Measurements from ENCODE around the gene CCDC152.
"Not testable (repeated sequence)": the region's sequence is repeated elsewhere in the genome, so short reads cannot be mapped to it uniquely, and the experiment has no call there.

CCDC152 gene

DNA sequence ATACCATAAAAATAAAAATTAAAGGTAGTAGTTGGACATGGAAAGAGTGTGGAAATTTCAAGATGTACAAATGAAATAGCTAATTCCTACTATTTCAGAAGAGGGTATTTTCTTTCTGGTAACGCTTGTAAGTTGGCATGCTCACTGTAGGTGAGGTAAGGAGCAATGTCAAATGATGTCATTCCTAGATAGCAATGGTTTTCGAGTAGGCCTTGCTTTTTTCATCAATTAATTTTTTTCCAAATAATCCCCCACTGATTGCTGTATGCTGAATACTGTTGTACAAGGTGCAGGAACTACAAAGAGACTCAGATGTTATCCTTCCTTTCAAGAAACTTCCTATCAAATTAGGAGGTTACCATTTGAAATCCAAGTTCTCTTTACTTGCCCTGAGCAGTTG is 56.0 kb downstream of the CCDC152 start:
- DNase-seq (ENCODE audit: low spot score): no peak

GRCh38 chr5:42813533-42813932 is 56.9 kb downstream of the CCDC152 start:
- DNase-seq (ENCODE audit: low spot score): no peak

GRCh38 chr5:42816546-42816945 is 59.9 kb downstream of the CCDC152 start:
- DNase-seq (ENCODE audit: low spot score): not testable (repeated sequence)

GRCh38 chr5:42819745-42820144 is 63.1 kb downstream of the CCDC152 start:
- DNase-seq (ENCODE audit: low spot score): no peak

DNA sequence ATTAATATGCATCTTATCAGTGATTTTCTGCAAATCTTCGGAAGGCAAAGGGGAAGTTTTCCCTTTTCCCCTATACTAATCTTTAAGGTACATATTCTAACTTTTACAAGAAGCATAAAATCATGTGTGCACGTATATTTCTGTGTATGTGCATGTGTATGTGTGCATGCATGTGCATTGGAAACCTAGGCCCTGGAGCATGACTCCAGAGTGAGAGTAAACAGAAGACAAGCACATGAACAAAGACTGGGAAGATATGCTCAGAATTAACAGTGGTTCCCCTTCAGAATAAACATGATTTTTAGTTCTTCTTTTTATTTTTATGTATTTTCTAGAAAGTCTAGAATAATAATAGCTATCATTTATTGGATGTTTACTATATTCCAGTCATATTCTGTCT is 65.9 kb downstream of the CCDC152 start:
- no peak for DNase-seq (ENCODE audit: low spot score)

- no peak for DNase-seq (ENCODE audit: low spot score)
These were observed 67.8 kb downstream of the CCDC152 start for GRCh38 chr5:42824347-42824976.

GRCh38 chr5:42825422-42826148 is 69.0 kb downstream of the CCDC152 start:
- DNase-seq (ENCODE audit: low spot score): no peak

DNA sequence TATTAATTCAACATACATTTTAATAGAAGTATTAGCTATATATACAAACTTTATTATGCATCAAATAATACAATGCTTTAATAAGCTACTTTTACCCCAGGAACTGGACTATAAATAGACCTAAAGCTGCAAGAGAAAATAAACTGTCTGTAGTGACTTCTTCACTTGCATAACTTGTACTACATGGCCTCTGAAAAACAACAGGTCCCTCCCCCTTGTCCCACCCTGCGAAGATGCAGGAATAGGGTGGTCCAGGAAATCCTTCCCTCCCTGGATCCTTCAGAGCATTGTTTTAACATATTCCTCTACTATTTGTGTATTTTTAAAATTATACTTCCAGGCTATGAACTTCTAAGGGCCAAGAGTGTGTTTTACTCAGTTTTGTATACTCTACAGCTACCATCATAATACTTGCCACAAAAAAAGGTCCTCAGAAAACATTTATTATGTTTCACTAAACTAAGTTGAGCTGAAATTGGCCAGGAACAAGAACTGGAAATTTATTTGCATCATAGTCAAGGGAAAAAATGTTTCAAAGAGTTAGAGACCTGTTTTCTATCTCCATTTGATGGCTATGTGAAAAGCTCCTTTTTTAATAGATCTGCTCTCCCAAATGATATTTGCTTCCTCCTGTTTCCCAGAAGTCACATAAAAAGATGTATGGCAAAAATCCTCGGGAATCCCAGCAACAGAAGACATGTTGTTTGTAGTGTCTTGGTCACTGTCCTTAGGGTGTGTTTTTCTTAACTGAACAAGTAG is 70.3 kb downstream of the CCDC152 start:
- DNase-seq (ENCODE audit: low spot score): no peak

DNA sequence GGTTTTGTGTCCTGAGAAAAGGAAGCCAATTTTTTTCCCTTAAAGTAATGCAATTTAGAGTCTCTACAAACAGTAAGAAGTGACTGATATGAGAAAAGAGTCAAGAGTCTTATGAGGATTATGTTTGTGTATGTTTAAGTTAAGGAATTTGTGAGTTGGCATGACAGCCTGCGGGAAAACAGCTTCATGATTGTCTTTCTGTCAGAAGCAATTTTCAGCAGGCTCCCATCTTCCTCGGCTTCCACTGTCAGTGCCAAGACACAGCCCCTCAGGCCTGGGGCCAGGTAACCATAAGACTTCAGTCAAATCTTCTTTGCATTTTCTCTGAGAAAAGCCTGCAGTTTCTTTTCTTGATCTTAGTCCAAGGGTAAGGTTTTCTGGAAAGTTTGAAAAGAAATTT is 72.1 kb downstream of the CCDC152 start:
- no peak for DNase-seq (ENCODE audit: low spot score)

GRCh38 chr5:42830924-42831323 is 74.3 kb downstream of the CCDC152 start:
- DNase-seq (ENCODE audit: low spot score): no peak

GRCh38 chr5:42832060-42832459 is 75.4 kb downstream of the CCDC152 start:
- DNase-seq (ENCODE audit: low spot score): no peak

GRCh38 chr5:42836070-42836769 is 79.6 kb downstream of the CCDC152 start:
- DNase-seq (ENCODE audit: low spot score): no peak

GRCh38 chr5:42837601-42838000 is 81.0 kb downstream of the CCDC152 start:
- DNase-seq (ENCODE audit: low spot score): no peak

GRCh38 chr5:42839196-42839595 is 82.6 kb downstream of the CCDC152 start:
- no peak for DNase-seq (ENCODE audit: low spot score)

GRCh38 chr5:42840269-42840668 is 83.7 kb downstream of the CCDC152 start:
- no peak for DNase-seq (ENCODE audit: low spot score)

- no peak for DNase-seq (ENCODE audit: low spot score)
These were observed 84.4 kb downstream of the CCDC152 start for GRCh38 chr5:42840842-42841567.

DNA sequence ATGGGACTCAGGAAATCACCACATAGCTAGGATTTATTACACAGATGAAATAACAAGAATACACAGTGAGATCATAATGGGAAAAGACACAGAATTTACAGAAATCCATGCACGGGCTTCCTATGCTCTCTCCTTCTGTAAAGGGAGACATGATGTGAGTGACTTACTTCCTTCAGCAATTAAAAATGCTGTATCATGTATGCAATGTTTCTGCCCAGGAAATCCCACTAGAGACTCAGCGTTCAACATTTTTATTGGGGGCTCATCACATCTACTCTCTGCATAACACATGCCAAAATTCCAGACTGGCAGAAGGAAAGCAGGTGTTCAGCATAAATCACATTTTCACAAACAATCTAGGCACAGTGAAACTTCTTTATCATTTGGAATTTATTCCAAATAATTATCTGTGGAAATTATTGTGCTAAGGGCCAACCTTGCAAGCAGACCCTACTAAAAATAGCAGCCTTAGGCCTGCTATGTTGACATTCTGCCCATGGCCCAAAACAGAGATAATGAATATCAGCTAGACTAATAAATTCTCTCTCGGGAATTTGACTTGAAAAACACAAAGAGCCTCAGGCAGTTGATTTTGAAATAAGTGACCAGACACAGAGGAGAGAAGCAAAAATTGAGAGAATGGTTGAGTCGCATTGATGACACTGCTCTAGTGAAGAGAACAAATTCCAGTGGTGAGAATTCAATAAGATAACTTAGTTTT is 86.5 kb downstream of the CCDC152 start:
- DNase-seq (ENCODE audit: low spot score): no peak

DNA sequence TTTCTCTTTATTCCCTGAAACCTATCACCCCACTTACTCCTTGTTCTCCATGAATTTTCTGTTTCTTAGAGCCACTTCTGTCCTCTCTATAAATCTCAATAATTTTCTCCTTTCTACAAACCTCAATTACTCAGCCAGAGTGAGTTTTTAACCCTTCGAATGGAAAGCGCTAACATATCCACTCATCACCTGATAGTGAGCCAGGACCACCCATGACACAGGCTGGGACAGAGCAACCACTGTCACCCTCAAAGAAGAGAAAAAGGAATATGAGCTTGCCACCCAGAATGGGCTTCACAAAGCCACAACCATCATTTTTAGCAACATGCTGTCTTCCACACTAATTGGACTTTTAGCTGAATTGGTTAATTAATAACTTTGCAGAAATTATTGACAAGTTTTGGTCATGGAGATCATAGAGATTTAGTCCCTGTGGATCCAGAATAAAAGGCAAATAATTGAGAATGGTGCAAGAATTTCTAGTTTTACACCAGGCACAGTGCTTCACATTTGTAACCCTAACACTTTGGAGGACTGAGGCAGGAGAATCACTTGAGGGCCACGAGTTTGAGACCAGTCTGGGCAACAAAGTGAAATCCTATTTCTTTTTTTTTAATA is 87.2 kb downstream of the CCDC152 start:
- DNase-seq (ENCODE audit: low spot score): no peak

DNA sequence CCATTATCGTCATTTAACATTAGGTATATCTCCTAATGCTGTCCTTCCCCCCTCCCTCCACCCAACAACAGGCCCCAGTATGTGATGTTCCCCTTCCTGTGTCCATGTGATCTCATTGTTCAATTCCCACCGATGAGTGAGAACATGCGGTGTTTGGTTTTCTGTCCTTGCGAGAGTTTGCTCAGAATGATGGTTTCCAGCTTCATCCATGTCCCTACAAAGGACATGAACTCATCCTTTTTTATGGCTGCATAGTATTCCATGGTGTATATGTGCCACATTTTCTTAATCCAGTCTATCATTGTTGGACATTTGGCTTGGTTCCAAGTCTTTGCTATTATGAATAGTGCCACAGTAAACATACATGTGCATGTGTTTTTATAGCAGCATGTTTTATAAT is 87.8 kb downstream of the CCDC152 start:
- DNase-seq (ENCODE audit: low spot score): not testable (repeated sequence)

DNA sequence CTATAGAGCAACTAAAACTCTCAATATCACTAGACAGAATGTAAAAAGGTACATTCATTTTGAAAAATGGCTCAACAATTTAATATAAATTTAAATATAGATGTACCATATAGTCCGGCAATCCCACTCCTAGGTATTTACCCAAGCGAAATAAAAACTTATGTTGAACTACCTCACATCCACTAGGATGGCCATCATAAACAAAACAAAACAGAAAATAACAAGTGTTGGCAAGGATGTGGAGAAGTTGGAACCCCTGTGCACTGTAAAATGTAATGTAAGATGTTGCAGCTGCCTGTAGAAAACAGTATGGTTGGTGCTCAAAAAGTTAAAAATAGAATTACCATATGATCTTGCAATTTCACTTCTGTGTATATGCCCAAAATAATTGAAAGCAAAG is 91.9 kb downstream of the CCDC152 start:
- DNase-seq (ENCODE audit: low spot score): no peak

- no peak for DNase-seq (ENCODE audit: low spot score)
These were observed 94.9 kb downstream of the CCDC152 start for GRCh38 chr5:42851481-42851880.

All from kidney capillary endothelial cell (primary cell).